SW480 (cell line): Measurements from ENCODE around the gene LRRC47.
A peak's percentile ranks its signal among the peaks of the same experiment; 100 is the strongest.
"Not testable (repeated sequence)": the region's sequence is repeated elsewhere in the genome, so short reads cannot be mapped to it uniquely, and the experiment has no call there.

ENCODE experiments used
- DNase-seq: peaks from one replicate; pipeline ENCODE4 v3.0.0-alpha.2; 2016; ENCODE audit warnings: low spot score

The LRRC47 gene

DNA sequence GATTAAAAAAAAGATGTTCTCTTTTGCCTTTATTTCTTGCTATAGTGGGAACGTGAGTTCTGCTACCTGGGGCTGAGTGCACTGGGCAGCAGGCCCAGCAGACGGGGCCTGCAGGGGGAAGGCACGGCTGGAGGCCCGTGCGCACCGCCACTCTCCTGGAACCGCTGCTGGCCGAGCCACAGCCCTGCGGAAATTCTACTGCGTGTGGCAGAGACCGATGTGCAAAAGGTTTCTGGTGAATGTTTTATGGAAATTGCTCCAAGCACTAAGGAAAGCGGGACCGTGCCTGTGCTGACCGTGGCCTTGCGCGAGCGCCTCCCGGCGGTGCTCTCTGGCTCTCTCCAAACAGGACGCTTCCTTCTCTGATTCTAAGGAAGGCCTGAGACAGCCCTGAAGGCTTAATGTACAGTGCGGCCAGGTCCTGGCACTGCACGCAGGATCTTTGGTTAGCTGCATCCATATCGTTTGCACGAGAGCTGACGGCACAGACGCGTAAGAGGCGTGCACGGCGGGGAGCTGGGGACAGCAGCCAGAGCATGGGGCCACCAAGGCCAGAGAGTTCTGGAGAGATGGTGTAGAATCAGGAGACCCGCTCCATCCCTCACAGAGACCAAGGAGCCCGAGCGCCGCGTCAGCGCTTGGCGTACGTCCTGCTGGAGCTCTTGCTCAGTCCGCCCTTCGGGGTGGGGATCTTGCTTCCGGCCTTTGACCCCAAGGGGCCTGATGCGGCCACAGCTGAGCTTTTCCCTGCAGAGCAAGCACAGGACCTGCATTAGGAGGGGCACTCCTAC, 18.7 kb upstream of the LRRC47 start:
- no peak for DNase-seq

DNA sequence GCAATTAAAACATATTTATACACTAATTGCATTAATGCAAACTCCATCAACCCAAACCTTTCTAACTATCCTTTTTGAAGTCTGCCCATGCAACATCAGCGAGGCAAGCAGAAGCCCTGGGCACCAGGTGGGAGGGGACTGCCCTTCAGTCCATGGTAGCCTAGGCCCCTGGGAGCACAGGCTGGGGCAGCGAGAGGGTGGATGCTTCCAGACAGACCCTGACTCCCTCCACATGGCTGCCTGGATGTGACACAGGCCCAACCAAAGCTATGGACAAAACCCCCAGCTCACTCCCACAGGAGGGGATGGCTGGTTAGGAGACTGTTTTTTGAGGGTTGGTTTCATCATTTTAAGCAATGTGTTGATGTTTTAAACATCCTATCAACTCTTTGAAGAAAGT, 17.8 kb upstream of the LRRC47 start:
- DNase-seq = no peak

DNA sequence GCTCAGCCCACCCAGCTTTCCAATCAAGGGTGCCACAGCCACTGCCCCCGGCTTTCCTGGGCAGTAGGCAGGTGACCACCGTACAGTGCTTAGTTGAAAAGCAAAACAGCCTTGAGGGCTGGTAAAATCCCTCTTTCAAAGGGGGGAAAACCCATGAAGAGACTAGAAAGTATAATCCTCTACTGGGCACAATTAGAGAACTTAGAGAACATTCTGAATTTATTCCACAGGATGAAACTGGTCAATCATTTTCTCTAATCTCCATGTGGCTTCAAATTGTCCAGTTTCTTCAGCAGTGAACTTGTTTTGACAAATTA, 15.3 kb upstream of the LRRC47 start:
- DNase-seq = no peak

DNA sequence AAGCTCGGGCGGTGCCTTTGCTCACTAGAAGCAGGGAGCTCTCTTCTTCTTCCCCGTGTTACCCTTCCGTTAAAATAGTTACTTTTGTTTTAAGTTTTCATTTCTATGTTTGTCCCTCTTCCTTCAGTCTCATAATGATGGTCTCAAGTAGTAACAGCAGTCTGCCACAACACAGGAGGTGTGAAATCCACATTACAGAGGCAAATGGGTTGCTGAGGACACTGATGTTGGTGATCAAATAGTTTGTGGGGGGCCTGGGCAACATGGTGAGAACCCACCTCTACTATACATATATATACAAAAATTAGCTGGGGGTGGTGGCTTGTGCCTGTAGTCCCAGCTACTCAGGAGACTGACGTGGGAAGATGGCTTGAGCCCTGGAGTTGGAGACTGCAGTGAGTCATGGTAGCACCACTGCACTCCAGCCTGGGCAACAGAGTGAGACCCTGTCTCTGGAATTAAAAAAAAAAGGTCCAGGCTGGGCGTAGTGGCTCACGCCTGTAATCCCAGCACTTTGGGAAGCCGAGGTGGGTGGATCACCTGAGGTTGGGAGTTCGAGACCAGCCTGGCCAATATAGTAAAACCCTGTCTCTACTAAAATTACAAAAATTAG, 14.0 kb upstream of the LRRC47 start:
- DNase-seq = not testable (repeated sequence)

DNA sequence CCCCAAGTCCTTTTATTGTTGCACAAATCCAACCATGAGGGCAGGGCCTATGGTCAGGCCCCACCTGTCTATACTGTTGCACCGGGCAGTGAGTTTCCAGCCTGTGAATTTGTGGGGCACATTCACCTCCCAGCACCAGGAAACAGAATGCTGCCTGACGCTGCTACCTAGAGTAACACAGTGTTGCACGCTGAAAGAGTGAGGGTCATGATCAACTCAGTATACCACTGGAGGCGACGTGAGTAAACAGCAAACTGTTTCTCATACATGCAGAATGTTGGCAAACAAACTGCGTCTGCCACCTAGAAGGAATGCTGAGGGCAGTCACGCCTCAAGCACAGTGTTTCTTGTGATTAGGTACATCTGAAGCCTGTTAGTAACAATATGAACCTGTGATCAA, 13.4 kb upstream of the LRRC47 start:
- DNase-seq = no peak

DNA sequence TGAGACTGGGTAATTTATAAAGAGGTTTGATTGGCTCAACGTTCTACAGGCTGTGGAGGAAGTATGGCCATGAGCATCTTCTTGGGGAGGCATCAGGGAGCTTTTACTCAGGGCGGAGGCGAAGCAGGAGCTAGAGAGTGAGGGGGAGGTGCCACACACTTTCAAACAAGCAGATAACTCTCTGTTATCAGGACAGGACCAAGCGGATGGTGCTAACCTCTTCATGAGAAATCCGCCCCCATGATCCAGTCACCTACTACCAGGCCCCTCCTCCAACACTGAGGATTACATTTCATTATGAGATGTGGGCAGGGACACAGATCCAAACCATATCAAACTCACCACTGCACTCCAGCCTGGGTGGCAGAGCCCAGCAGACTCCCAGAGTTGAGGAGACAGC, 11.5 kb upstream of the LRRC47 start:
- DNase-seq = no peak

DNA sequence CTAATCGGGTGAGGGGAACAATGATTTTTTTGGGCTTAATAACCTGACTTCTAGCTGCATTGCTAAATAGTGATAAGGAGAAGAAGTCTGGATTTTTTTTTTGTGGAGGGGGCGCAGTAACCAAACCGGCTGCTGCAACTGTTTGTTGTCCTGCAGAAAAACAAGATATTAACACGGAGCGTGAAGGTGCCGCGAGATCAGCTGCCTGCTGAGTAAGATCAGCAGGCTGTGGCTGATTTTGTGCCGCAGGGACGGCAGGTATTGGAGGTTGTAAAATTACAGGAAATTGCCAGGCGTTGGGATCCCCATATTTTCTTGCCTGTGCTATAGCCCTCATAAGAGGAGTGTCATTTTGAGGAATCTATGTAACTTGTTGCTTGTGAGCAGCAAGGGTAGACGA, 8.7 kb upstream of the LRRC47 start:
- no peak for DNase-seq

DNA sequence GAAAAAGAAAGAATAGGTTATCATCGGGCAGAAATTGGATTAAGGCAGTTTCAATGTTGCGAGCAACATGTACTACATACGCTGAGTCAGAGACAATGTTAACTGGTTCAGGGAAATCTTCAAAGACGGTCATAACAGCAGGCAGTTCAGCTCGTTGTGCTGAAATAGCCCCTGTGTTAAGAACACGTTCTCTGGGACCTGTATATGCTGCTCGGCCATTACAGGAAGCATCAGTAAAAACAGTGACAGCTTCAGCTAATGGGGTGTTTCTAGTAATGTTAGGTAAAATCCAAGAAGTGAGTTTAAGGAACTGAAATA, 8.3 kb upstream of the LRRC47 start:
- DNase-seq = not testable (repeated sequence)

DNA sequence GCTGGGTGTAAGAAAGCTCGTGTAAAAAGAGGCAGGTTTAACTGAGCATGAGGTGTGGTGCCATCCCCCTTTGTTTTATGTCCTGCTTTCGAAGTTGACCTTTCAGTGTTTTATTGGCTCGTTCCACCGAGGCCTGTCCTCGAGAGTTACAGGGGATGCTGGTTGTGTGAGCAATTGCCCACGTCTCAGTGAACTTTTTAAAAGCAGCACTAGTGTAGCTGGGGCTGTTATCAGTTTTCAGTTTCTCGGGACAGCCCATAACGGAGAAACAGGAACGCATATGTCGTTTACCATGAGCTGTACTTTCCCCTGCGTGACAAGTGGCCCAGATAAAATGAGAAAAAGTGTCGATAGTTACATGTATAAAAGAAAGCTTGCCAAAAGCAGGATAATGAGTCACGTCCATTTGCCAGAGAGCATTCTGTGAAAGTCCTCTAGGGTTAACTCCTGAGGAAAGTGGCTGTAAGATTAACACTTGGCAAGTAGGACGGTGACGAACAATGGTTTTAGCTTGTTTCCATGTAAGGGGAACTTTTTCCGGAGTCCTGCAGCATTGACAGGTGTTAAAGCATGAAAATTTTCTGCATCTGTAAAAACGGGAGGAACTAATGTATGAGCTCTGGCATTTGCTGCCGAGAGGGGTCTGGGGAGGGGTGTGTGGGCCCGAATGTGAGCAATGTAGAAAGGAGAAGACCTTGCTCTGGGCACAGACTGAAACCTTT, 7.8 kb upstream of the LRRC47 start:
- DNase-seq = no peak

DNA sequence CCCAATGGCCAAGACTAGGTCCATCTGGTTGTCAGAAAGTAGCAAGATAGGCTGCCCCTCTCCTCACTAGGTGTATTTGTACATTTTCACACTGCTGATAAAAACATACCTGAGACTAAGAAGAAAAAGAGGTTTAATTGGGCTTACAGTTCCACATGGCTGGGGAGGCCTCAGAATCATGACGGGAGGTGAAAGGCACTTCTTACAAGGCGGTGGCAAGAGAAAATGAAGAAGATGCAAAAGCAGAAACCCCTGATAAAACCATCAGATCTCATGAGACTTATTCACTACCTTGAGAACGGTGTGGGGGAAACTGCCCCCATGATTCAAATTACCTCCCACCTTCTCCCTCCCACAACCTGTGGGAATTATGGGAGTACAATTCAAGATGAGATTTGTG, 4.5 kb upstream of the LRRC47 start:
- DNase-seq = not testable (repeated sequence)

DNA sequence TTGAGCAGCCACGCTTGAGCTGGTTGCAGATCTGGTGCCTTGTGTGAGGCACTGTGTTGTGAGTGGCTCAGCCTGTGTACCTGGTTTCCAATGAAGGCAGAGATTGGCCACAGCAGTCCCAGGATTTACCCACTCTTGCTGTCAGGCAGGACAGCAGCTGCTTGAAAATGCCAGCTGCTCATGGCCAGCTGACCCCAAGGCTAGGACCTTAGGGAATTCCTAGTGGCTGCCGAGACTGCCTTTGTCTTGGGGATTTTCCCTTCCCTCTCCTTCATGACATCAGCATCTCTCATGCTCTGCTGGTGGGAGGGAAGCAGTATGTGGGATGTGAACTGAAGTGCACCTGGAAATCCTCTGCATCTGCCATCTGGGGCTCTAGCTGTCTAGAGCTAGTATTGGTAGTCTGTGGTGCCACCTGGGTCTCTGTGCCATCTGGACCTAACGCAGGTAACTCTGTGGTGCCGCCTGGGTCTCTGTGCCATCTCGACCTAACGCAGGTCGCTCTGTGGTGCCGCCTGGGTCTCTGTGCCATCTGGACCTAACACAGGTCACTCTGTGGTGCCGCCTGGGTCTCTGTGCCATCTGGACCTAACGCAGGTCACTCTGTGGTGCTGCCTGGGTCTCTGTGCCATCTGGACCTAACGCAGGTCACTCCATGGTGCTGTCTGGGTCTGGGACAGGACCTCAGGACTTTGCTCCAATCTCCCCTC, 3.8 kb upstream of the LRRC47 start:
- no peak for DNase-seq

DNA sequence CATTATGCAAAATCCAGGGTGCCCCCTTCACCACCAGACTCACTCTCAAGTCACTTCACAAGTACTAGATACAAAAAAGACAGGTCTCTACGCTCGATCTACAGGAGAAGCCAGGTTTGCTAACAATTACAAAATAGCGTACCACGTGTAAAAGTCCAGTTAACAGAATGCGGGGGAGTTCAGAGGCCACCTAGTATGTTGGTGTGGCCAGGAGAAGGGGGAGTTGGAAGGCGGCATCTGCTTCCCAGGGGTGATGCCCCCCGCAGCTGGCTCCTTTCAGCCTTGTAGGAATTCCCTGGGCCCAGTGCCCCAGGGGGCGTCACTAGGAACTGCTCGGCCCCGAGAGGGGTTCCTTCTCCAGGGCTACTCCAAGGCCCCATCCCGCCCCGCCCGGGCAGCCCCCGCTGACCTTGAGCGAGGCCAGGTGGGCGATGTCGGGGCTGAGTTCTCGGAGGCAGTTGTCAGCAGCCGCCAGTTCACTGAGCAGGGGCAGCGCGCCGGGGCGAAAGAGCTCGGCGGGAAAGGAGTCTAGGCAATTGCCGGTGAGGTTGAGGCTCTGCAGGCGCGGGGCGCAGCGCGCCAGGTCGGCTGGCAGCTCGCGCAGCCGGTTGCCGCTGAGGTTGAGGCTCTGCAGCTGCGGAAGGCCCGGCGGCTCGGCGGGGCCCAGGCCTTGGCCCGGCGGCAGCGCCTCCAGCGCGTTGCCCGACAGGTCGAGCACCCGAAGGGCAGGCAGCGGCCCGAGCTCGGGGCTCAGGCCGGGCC, 664 bp downstream of the LRRC47 start:
- no peak for DNase-seq

DNA sequence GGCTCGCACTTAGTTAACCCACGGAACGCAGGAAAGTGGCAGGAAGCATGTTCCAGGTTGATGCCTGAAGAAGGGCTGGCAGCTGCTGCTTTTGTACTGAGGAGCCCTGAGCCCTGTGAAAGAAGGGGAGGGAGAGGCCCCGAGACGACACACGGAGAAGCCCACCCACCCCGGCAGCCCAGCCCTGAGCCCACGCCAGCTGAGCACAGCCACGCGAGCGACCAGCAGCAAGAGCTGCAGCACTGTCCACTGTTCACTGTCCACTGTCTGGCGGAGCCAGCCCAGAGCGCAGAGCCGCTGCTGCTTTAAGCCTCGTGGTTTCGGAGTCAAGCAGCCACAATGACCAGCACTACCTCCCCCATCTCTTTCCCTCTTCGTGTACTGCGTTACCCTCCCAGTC, 5.3 kb downstream of the LRRC47 start:
- DNase-seq = no peak

DNA sequence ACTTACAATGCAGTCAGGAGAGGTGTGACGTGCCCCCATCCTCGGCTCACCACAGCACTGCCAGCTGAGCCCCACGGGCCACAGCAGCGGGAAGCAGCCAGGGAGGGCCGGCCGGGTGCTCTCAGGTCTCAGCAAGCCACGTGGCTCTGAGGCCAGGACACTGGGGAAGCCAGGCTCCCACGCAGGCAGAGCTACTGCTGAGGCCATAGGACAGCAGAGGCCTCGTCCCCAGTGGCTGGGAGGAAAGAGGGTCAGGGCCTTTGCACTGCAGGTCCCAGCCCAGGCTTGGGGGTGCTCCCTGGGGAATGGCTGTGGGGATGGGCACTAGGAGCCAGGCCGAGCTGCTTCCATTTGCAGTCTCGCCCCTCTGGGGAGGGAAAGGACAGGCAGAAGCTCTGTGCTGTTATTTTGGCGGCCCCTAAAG, 5.8 kb downstream of the LRRC47 start:
- DNase-seq = no peak

DNA sequence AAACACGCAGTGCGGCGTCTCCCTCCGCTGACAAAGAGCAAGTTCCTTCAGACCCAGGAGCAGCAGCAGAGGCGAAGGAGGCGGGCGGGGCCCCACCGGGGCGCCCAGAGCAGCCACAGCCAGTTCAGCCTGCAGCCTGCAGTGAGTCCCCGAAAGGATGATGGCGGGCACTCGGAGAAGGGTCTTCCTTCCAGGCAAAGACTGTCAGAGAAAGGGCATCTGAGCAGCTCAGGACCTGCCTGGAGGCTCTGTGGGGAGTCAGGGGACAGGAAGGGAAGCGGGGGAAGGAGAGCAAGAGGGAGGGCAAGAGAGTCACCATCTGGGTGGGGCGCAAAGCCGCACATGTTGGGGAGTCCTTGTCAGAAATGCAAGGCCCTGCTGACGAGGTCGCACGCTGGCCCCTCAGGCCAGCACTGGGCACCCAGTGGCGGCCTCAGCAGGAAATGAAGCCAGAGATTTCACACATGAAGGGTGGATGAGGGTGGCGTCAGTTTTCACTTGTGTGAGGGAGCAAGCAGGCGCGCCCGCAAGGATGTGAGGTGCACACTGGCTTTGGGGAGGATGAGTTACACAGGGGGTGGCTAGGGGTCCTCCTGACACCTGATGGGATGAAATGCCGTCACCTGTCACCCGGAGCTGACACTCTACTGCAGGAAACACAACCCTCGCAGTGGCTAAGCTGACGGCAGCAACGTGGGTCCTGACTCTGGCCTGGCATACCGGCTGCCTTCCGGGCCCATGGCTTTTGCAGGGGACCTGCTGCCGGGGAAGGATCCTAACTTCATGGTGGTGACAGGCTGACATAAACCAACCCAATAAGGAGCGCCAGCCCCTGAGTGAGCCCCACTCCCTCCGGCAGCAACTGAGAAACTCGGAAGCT, 6.6 kb downstream of the LRRC47 start:
- no peak for DNase-seq

DNA sequence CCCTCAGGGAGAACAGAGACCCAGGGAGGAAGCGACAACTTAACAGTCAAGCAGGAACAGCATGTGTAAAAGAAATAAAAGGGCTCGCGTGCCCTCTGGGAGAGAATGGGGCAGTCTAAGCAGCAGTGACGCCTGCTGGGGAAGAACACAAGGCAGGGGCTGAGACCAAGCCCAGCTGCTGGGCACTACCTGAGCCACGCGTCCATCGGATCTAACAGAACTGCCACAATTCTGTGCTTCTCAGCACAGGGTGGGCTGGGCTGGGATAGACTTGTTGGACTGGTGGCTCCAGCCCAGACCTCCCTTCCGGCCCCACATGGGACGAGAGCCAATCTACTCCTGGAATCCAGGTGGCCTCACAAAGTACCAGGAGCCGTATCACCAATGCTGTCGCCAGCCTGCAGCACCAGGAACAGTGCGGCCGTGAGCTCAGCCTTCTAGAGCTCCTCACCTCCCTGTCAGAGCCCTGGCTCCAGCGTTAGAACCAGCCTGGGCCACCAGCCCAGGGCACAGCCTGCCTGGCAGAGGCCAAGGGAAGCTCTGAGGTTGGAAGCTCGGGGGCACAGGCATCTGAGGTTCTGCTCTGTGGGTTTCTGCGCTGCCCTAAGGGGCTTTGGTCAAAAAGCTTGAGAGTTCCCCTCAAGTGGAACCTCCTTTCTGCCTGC, 7.4 kb downstream of the LRRC47 start:
- DNase-seq = no peak

DNA sequence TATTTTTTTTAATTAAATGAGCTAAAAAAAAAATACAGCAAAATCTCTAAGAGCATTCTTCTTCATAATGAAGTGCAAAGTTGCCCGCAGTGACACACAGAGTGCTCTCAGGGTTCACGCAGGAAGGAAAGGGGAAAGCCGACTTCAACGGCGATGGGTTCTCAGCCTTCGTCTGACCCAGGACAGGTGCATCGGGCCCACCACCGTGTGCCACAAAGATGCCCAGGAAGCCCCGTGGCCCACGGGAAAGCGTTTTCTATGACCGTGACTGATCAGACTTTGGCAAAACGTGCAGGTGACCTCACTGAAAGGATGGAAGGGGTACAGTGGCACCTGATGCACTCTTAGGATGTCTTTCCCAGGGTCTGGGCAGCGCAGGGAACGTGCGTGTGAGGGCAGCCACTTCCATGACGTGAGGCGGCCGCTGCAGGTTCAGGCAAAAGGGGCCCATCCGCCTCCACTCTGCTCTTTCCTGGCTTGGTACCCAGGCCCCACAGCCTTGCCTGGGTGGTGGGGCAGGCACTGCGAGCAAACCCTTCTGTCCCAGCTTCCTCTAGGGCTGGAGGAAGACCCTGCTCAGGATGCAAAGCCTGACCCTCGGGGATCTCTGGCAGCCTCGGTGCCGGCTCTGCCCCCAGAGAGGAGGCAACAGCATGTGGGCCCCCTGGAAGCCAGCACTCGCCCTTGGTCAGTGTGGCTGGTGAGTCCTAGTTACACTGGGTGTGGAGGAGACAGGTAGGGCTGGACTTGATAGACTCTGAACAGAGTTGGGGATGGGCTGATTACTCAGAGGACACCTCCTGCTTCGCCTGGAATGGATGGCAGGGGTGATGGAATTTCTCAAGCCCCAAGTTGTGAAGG, 8.3 kb downstream of the LRRC47 start:
- no peak for DNase-seq

DNA sequence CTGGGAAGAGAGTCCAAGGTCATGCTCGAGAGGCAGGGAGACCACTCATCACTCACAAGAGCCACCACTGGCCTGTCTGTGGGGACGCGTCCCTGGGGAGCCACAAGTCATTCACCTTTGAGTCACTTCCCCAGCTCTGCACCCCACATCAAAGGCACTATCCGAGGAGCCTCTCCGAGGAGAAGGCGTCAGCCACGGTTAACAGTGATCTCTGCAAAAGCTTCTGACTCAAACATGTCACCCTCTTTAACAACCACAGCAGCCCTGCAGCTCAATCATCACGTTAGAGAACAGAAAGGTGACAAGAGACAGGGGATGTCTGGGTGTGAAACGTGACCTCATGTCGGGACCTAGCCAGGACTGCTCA, 9.0 kb downstream of the LRRC47 start:
- DNase-seq = peak; percentile 58

DNA sequence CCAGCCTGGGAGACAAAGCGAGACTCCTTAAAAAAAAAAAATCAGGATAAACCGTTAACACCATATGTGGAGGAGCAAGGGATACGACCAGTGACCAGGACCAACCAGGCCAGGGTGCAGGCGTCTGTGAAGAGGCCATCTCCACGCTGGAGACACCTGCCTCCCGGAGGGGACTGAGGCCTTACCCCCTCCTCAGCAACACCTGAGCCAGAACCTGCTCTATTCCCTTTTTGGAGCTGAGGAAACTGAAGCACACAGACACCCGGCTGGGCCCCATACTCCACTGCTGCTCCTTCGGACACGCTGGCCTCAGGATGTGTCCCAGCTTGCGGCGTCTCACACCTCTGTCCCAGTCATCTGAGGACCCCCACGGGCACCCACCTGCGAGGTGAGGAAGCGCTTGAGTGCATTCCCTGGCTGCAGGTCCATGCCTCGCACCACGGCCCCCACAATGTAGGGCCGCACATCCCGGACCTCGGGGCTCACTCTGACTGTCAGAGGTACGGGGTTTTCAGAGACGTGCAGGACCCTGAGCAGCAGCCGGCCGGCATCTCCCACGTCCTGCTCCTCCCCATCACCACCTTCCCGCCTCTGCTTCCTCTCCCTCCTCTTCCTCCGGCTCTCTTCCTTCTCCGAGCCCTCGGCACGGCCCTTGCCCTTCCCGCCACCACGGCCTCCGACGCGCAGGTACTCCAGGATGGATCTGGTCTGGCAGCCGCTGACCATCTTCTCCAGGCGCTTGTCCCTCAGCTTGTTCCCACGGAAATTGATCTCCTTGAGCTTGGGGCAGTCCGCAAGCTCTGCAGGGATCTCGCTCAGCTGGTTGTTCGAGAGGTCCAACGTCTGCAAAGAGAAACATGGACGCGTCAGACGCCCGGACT, 9.6 kb downstream of the LRRC47 start:
- DNase-seq = no peak
